K562 (cell line): ENCODE results near the gene PANX1. TPM values are rescaled to one million over a fixed set of nuclear protein-coding genes. Genes with fewer than 3 reads are reported as not detected.

Experiments used
- ARID1B ChIP-seq: fragments of 450-650 bp; IDR thresholded peaks from 2 replicates; pipeline ENCODE4 v1.6.1; 2016; ENCODE audit warnings: antibody characterized with exemption, mild to moderate bottlenecking, inconsistent platforms
- BHLHE40 ChIP-seq: IDR thresholded peaks from 2 replicates; pipeline ENCODE4 v1.6.1; 2011; ENCODE audit warnings: low read length, improper control_type of control experiment
- FOSL1 ChIP-seq: fragments of 200-800 bp; sonication (Bioruptor generic); conservative IDR thresholded peaks from 2 replicates; pipeline ENCODE4 v1.6.1; 2016; ENCODE audit warnings: missing genetic modification characterization, missing compliant biosample characterization
- HDAC1 ChIP-seq, 2 experiments: fragments of 450-650 bp; IDR thresholded peaks; 2 replicates each; pipeline ENCODE4 v1.6.1; 2016 to 2017; ENCODE audit warnings: inconsistent platforms in 1 of 2, mild to moderate bottlenecking in 1 of 2, moderate library complexity in 1 of 2
- HDAC3 ChIP-seq: fragments of 450-650 bp; IDR thresholded peaks from 2 replicates; pipeline ENCODE4 v1.6.1; 2018; ENCODE audit warnings: borderline replicate concordance, mild to moderate bottlenecking, moderate library complexity; ENCODE audit not compliant: partially characterized antibody
- MAFK ChIP-seq: IDR thresholded peaks from 2 replicates; pipeline ENCODE4 v1.6.1; 2011; ENCODE audit warnings: low read length, improper control_type of control experiment
- MEF2A ChIP-seq: IDR thresholded peaks from 2 replicates; pipeline ENCODE4 v1.6.1; 2011; ENCODE audit warnings: low read depth, mild to moderate bottlenecking, low read length, moderate library complexity; ENCODE audit not compliant: control insufficient read depth
- PHB2 ChIP-seq: fragments of 450-650 bp; IDR thresholded peaks from 2 replicates; pipeline ENCODE4 v1.6.1; 2017; ENCODE audit warnings: low read depth
- POLR2H ChIP-seq: IDR thresholded peaks from 2 replicates; pipeline ENCODE4 v1.6.1; 2016; ENCODE audit warnings: missing genetic modification characterization, low read depth, mild to moderate bottlenecking, control low read depth, missing compliant biosample characterization, moderate library complexity
- RFX1 ChIP-seq: fragments of 450-650 bp; IDR thresholded peaks from 2 replicates; pipeline ENCODE4 v1.6.1; 2016; ENCODE audit warnings: mild to moderate bottlenecking, moderate library complexity
- SMARCA4 ChIP-seq: fragments of 450-650 bp; IDR thresholded peaks from 2 replicates; pipeline ENCODE4 v1.6.1; 2016
- STAG1 ChIP-seq: sonication (generic); formaldehyde crosslinking; IDR thresholded peaks from 2 replicates; pipeline ENCODE4 v1.5.0; 2020; ENCODE audit warnings: missing genetic modification reagents, borderline replicate concordance
- TBP ChIP-seq: optimal IDR thresholded peaks from 2 replicates; pipeline ENCODE3; 2011; ENCODE audit warnings: low read depth, low read length, improper control_type of control experiment
- polyA plus RNA-seq, 8 experiments: library from polyadenylated mRNA; depleted of rRNA in 4 of 8; stranded (reverse) in 5 of 8; unstranded in 3 of 8; fragments of >200 nt; fragmentation: Nextera tagmentation in 2 of 8; fragmentation: Illumina TruSeq in 1 of 8; extraction: Ambion mirVana in 2 of 8; extraction: Trizol in 1 of 8; gene quantifications; 2 replicates each; pipeline versions ENCODE4 v1.2.1 to v1.2.3, GENCODE V29; 2011 to 2014; ENCODE audit warnings: inconsistent platforms in 1 of 8, missing spikeins in 1 of 8
- total RNA-seq, 7 experiments: library from RNA; depleted of rRNA in 6 of 7; stranded (reverse); fragments of >200 nt in 6 of 7; fragmentation: Illumina TruSeq in 2 of 7; extraction: Trizol in 2 of 7; gene quantifications; 2 replicates each; pipeline versions ENCODE4 v1.2.1 to v1.2.3, GENCODE V29; 2011 to 2021; ENCODE audit warnings: low replicate concordance in 1 of 7
- TF ChIP-seq, protein P1 (sequence below), 3 experiments: IDR thresholded peaks in 2 of 3; conservative IDR thresholded peaks in 1 of 3; 2 replicates each; pipeline ENCODE4 v1.5.1; 2011 to 2012; ENCODE audit warnings: low read length in 3 of 3, mild to moderate bottlenecking in 3 of 3, control low read depth in 2 of 3, improper control_type of control experiment in 1 of 3, inconsistent platforms in 1 of 3, low read depth in 1 of 3, mixed read lengths in 1 of 3, moderate library complexity in 1 of 3; ENCODE audit not compliant: insufficient read depth in 2 of 3
- TF ChIP-seq, protein P2 (sequence below): sonication (generic); formaldehyde crosslinking; IDR thresholded peaks from 2 replicates; pipeline ENCODE4 v1.8.0; 2022; ENCODE audit warnings: mild to moderate bottlenecking, missing genetic modification reagents, borderline replicate concordance
- TF ChIP-seq, protein P3 (sequence below), 2 experiments: fragments of 450-650 bp in 1 of 2; sonication (generic) in 1 of 2; formaldehyde crosslinking in 1 of 2; IDR thresholded peaks in 1 of 2; conservative IDR thresholded peaks in 1 of 2; 2 replicates each; pipeline versions ENCODE4 v1.6.1 to v1.8.1; 2016 to 2023; ENCODE audit warnings: mild to moderate bottlenecking in 2 of 2, moderate library complexity in 2 of 2, inconsistent platforms in 1 of 2, missing genetic modification reagents in 1 of 2
- TF ChIP-seq, protein P4 (sequence below): sonication (generic); formaldehyde crosslinking; IDR thresholded peaks from 2 replicates; pipeline ENCODE4 v1.8.0; 2022; ENCODE audit warnings: missing genetic modification reagents, mild to moderate bottlenecking, moderate library complexity, borderline replicate concordance

The PANX1 gene
- total and polyA plus RNA-seq, 9 of the 15 experiments (the other 6 are each of a cell fraction or from before 2014, with no cell fraction given): 1.9 to 14.8 (median 10.1) TPM

DNA sequence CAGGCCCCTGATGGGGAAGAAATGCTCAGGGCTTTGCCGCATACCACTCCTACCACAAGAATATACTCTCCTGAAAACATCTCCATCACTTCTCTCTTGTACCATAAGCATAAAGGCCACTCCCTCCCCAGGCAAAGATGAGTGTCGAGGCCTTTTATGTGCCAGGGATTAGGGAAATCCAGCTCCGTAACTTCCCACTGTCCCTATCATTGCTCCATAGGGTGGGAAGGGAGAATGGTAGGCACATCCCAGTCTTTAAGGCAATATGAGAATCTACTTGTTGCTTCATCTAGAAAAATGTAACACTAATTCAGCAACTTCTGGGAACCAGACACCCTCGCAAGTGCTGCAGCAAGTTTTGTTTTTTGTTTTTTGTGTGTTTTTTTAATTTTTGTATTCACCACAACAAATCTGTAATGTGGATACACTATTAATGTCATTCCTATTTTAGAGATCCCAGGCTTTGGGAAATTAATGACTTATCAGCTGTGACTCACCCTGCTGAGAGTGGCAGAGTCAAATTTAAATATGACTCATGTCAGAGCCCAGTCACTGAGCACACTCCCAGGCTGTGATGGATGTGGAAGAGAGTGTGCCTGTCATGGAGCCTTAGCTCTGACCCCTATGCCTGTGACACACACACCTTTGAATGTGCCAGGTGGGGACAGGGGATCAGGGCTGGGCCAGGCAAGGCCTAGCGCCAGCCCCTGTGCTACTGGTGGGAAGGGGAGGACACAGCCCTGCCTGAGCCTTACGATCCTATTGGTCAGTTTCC, 23.4 kb downstream of the PANX1 start (continued):
- TF ChIP-seq MEF2A: peak; percentile 67; the same call in 1 of the 2 replicates
- no peak for TF ChIP-seq HDAC1 (IDR thresholded peaks at IDR 0.05)
- no peak for TF ChIP-seq RFX1
- TF ChIP-seq MAFK: peak; percentile 38; the same call in 1 of the 2 replicates
- TF ChIP-seq ARID1B: peak; percentile 81
- TF ChIP-seq FOSL1 (tag): peak; percentile 99
- peak; percentile 76 for TF ChIP-seq BHLHE40
- no peak for TF ChIP-seq TBP
- TF ChIP-seq, protein P1, sequence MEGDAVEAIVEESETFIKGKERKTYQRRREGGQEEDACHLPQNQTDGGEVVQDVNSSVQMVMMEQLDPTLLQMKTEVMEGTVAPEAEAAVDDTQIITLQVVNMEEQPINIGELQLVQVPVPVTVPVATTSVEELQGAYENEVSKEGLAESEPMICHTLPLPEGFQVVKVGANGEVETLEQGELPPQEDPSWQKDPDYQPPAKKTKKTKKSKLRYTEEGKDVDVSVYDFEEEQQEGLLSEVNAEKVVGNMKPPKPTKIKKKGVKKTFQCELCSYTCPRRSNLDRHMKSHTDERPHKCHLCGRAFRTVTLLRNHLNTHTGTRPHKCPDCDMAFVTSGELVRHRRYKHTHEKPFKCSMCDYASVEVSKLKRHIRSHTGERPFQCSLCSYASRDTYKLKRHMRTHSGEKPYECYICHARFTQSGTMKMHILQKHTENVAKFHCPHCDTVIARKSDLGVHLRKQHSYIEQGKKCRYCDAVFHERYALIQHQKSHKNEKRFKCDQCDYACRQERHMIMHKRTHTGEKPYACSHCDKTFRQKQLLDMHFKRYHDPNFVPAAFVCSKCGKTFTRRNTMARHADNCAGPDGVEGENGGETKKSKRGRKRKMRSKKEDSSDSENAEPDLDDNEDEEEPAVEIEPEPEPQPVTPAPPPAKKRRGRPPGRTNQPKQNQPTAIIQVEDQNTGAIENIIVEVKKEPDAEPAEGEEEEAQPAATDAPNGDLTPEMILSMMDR (IDR thresholded peaks at IDR 0.05 in 2 of 3, conservative IDR thresholded peaks at IDR 0.05 in 1 of 3; ENCODE audit: insufficient read depth in 2 of 3, low read depth in 1 of 3, low read length in 3 of 3): no peak
- TF ChIP-seq, protein P2, sequence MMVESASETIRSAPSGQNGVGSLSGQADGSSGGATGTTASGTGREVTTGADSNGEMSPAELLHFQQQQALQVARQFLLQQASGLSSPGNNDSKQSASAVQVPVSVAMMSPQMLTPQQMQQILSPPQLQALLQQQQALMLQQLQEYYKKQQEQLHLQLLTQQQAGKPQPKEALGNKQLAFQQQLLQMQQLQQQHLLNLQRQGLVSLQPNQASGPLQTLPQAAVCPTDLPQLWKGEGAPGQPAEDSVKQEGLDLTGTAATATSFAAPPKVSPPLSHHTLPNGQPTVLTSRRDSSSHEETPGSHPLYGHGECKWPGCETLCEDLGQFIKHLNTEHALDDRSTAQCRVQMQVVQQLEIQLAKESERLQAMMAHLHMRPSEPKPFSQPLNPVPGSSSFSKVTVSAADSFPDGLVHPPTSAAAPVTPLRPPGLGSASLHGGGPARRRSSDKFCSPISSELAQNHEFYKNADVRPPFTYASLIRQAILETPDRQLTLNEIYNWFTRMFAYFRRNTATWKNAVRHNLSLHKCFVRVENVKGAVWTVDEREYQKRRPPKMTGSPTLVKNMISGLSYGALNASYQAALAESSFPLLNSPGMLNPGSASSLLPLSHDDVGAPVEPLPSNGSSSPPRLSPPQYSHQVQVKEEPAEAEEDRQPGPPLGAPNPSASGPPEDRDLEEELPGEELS (CRISPR knock-in tag): 0 out of 2 replicates have a peak, but pooled peaks have one; percentile 19
- TF ChIP-seq, protein P3, sequence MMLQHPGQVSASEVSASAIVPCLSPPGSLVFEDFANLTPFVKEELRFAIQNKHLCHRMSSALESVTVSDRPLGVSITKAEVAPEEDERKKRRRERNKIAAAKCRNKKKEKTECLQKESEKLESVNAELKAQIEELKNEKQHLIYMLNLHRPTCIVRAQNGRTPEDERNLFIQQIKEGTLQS (IDR thresholded peaks at IDR 0.05): peak; percentile 97
- TF ChIP-seq, protein P3 (CRISPR knock-in tag; conservative IDR thresholded peaks at IDR 0.05): peak; percentile 92
- TF ChIP-seq STAG1 (CRISPR knock-in tag): no peak
- no peak for TF ChIP-seq PHB2
- TF ChIP-seq, protein P4, sequence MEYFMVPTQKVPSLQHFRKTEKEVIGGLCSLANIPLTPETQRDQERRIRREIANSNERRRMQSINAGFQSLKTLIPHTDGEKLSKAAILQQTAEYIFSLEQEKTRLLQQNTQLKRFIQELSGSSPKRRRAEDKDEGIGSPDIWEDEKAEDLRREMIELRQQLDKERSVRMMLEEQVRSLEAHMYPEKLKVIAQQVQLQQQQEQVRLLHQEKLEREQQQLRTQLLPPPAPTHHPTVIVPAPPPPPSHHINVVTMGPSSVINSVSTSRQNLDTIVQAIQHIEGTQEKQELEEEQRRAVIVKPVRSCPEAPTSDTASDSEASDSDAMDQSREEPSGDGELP (CRISPR knock-in tag): peak; percentile 23; the same call in 1 of the 2 replicates
- no peak for TF ChIP-seq POLR2H
- peak; percentile 90 for TF ChIP-seq SMARCA4
- no peak for TF ChIP-seq HDAC3
